ENCODE measurements around the gene UNC5CL.
A peak's percentile ranks its signal among the peaks of the same experiment; 100 is the strongest.

The UNC5CL gene

DNA sequence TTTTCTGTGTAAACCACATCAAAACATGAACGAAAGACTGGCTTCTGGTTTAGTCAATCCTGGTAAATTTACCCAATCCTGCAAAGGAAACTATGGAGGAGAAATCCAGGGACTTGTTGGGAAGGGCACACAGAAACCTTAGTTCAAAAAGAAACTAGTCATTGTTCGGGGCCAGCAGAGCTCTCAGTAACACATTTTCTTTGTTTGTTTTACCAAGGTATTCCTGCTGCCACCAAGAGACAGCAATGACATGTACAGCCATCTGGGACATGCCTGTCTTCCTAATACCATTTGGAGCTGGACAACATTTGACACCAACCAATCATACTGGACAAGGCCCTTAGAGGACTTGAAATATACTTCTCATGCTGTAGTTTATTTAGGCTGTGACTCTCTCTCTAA lies 24.9 kb upstream of the UNC5CL start:
- no peak for DNase-seq (ENCODE audit: low spot score)

DNA sequence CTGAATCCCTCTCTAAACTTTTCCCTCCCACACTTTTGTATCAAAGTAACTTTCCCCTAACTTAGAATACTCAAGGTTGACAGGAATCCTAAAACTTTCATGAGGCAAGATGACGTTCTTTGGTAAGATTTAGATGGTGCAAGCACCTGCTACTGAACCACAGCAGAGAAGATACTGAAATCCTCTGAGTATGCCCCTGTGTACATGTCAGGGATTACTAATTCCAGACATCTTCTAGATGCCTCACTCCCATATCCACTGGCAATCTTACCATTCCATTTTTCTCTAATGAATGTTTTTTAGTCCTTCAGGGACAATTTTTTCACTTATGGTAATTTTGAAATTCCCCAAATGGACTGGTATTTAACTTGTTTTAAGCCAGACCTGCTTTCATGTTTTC lies 23.0 kb upstream of the UNC5CL start:
- DNase-seq (ENCODE audit: low spot score), result no peak

DNA sequence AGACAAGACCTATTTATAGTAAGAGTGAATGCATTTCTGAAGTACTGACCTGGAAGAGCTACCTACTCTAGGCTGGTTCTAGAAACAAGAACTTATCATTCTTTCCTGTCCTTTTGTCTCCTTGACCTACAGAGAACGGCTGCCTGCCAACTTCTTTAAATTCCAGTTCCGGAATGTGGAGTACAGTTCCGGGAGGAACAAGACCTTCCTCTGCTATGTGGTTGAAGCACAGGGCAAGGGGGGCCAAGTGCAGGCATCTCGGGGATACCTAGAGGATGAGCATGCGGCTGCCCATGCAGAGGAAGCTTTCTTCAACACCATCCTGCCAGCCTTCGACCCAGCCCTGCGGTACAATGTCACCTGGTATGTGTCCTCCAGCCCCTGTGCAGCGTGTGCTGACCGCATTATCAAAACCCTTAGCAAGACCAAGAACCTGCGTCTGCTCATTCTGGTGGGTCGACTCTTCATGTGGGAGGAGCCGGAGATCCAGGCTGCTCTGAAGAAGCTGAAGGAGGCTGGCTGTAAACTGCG lies 22.2 kb upstream of the UNC5CL start:
- DNase-seq (ENCODE audit: low spot score), result no peak

DNA sequence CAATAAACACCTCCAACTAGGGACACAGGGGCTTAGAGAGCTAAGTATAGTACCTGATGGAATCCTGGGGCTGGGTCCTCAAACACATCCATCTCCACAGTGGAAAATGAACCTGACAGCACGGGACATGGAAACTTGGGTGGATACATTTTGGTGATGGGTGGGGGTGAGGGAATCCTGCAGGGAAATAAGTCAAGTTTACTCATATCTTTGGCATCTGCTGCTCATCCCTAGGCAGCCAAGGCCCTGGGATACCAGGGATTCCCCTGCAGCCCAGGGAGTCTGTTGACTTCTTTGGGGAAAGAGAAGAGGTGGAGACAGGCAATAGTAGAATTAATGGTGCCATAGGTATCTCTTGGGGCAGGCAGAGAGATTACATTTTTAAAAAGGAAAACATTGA lies 20.5 kb upstream of the UNC5CL start:
- peak; percentile 74 for DNase-seq (ENCODE audit: low spot score)

DNA sequence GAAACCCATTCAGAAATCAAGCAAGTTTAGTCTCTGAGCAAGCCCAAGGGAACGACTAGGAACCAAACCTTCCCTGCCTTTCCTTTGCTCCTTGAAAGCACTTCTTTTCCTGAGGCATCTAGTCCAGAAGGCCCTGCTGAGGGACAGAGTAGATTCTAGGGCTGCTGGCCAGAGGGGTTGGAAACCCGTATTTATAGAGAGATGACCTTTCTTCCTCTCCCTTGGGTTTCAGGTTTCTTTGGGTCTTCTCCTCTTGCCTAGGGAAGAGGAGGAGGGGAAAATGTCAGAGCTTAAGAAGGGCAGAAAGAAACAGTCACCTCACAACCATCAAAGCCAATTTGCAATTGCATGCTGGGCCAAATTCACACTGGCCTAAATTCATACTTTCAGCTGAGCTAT lies 19.8 kb upstream of the UNC5CL start:
- DNase-seq (ENCODE audit: low spot score), result no peak

DNA sequence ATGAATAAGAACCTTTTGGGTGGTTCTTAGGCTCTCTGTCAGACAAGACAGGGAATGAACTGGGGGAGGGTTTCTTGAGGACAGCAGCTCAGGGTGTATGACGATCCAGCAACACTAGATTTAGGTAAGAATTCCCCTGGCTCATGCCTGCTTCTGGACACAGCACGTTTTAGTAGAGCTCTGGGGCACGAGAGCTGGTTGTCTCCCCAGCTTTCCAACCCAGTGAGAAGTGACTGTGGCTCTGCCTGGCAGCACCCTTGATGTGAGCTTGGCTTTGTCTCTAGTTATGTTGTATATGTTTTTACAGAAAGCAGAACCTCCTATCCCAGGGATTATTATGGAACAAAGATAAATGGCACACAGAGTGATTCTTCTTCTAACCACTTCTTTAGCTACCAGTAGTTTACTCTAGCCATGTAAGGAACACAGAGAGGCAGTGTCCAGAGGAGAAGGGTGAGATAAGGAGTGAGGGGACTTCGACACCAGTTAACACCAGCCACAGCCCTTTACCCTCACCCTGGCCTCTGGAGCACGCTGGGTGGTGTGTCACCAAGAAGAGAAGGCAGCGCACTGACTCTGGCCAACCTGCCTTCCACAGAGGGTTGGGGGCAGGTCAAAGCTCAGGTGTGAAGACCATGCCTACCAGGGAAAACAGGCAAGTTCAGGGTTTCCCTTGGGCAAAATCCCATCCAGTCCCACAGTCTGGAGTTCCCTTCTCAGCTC lies 17.9 kb upstream of the UNC5CL start:
- no peak for DNase-seq (ENCODE audit: low spot score)

DNA sequence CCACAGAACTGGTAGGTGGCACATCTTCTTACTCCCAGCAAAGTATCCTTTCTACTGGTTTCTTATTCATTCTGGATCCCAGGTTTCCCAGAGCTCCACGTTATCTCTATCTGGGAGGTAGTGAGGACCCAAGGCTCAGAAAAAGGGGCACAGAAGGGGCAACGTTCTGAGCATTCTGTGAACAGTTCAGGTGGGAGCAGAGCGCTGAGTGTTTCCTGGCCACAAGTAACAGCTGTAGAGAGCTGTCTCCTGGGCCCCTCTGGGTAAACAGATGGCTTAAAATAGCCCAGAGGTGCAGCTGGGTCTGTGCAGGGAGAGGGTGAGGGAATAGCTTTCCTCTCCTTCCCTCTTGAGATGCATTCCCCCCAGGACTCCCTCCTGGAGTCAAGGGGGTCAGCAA lies 16.1 kb upstream of the UNC5CL start:
- no peak for DNase-seq (ENCODE audit: low spot score)

DNA sequence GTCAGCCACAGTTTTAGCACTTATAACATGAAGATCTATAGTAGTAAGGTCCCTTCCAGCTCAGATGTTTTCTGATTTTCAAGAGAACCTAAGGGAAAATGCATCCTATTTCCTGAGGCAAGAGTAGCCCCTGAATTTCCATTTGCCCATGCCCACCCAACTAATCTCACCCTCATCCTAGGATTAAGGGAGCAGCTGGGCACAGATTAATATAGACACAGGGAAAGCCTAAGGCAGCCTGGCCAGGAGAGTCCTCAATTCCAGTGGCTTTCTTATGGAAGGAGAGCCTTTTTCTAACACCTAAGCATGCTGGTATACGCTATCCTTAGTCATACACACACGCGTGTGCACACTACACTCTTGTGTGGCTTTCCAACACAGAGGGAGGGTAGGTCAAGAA lies 15.5 kb upstream of the UNC5CL start:
- no peak for DNase-seq (ENCODE audit: low spot score)

DNA sequence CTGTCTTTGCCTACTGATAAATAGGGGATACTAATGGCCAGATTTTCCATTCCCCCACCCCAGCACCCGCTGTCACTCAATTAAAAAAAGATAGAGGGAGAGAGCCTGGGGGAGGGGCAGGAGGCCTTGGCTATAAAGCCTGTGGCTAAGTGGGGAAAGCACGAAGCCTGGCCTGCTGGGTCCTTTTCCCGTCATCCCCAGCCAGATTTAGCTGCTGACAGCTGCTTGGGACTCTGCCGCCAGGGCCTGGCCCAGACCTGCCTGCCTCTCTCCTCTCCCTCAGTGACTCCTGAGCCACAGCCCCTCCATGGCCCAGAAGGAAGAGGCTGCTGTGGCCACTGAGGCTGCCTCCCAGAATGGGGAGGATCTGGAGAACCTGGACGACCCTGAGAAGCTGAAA lies 14.0 kb upstream of the UNC5CL start, which contains the start of gene APOBEC2:
Gene APOBEC2, plus strand, starts transcription at position 162 of the 400 bp plus-strand sequence. Its CDS starts 146 bp downstream, at position 308.
- no peak for DNase-seq (ENCODE audit: low spot score)

DNA sequence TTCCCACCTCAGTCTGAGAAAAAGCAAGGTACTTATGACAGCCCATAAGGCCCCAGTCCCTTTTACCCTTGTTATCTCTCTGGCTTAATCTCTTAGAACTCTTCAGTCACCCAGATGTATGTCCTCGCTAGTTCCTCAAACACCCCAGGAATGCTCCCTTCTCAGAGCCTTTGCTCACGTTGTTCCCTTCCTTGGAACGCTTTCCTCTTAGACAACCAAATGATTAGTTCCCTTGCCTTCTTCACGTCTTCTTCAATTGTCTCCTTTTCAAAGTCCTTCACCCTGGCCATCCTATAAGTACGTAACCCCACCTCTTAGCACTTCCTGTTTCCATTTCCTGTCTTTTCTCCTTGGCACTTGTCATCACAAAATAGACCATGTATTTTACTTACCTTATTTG lies 12.9 kb upstream of the UNC5CL start:
- no peak for DNase-seq (ENCODE audit: low spot score)

DNA sequence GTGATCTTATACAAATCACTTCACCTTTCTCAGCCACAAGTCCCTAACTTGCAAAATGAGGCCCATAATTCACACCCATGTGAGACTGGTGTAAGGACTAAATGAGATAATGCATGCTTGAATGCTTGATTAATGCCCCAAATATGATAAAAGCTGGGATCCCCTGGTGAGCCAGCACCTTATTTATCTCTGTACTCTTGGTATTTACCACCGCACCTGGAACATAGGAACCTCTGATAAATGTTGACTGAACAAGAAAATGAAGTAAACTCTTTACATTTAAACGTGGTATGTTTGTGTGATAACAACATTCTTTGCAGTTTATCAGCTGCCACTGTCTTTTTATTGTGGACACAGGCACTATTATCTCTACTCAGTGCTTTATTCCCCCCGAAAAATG lies 11.5 kb upstream of the UNC5CL start:
- no peak for DNase-seq (ENCODE audit: low spot score)

DNA sequence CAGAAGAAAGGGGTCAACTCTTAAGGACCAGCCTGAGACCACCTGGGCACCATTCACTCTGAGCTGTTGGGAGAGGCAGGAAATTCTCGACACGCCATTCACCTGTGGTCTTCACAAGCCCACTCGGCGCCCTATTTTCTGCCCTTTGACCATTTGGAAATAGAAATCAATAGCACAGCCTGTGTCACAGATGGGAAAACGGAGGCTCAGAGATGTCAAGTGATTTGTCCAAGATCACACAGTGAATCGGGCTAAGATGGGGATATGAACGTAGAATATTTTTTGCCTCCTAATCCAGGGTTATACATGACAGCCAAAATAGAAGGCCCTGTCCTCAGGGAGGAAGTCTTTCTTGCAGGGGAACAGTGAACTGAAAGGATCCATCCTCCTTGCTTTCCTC lies 10.9 kb upstream of the UNC5CL start:
- DNase-seq (ENCODE audit: low spot score), result no peak

DNA sequence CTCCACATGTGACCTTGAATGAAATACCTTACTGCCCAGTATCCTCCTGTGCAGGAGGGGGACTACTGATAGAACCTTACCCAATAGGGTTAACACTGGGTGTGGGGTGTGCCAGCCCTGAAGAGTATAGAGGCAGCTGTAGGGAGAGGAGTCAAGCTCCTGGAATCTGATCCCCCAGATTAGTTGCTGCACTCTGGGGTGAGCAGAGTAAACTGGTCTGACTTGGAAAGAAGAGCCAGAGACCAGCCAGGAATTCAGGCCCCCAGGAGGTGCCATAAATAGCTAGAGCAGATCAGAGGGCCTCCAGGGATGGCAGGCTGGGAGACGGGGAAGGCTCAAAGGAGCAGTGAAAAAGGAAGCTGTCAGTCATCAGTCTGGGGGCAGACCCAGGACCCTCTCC lies 10.5 kb upstream of the UNC5CL start:
- DNase-seq (ENCODE audit: low spot score), result no peak

DNA sequence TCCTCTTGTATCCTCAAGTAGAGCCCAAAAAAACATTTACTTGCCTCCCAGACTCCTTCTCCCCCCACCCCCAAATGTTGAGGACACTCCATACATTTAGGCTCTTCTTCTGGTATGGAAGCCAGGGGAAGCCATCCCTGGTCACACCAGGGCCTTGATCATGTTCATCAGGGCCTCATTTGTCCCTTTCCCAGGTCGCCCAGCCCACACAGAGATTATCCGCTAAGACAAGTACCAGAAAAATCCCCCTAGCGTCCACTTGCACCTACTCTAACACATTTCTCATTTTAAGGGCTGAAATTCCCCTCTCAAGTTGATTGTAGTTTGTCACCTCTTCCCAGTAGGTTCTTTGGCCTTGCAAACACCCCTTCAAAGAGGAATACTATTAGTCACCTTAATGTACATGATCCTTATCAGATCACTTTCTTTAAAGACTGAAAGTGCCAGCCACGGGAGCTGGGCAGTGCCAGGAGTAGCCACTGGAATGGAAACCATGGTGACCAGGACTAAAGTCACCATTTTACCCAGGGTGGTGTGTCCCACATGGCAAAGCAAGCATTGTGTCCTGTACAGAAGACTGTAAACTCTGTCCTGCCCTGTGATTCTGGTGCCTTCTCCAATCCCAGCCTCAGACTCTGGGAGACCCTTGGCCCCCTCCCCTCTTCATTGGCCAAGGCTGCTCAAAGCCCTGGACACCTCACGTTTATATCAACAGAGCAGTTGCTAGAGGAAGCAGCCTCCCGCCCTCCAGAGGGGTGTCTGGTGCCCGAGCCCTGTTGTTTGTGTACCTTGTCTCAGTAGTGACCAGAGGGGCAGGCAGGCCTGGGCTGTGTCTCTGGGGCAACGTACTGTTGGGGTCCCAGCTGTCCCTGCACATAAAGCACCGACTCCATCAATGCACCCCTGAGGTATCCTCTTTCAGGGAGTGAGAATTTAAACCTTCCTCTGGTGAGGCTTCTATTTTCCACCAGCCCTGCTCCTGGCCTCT lies 9.0 kb upstream of the UNC5CL start:
- no peak for DNase-seq (ENCODE audit: low spot score)

DNA sequence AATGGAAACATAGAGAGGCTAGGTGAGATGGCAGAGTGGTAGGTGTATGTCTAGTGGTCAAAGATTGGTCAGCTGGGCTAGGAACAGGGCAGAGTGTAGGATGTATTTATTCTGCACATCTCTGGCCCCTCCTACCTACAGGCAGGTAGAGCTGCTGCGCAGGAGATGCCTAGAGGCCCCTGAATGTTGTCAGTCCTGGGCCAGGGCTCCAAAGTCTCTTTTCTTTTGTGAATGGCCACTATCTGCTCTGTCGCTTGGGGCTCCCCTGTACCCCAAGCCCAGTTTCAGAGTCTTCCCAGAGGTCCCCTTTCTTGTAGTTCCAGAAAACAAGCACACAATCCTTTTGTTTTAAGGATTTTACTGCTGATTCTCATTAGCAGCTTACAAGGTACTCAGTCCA lies 8.3 kb upstream of the UNC5CL start:
- DNase-seq (ENCODE audit: low spot score), result no peak

DNA sequence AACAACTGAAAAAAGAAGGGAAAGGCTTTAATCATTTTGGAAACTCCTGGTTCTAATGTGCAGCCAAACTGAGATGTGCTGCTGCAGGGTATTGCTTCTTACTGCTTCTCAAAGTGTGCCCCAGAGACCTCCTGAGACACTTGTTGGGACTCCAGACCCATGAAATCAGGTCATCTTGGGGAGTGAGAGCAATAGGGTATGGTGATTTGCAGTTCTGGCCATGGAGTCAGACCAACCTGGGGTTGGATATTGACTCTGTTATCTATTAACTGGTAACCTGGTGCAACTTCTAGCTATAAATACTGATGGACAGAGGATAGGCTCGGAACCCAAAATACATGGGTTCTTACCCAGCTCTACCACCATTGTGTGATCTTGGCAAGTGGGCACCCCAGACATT lies 7.1 kb upstream of the UNC5CL start:
- no peak for DNase-seq (ENCODE audit: low spot score)

DNA sequence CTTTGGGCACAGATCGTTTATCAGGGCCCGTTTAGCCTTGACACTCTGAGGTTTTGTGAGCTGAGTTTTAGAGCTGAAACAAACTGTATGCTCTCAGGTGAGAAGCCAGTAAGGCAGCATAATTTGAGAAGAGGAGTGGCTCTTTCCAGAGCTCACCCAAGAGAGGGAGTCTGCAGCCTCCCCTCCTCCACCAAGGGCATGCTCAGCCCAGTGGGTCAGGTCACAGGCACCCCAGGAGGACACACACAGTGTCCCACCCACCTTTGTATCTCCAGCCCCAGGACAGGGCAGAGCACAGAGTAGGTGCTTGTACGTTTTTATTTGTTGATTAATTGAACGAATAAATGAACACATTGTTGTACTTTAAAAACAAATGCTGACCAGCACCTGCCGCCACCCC lies 6.6 kb upstream of the UNC5CL start:
- no peak for DNase-seq (ENCODE audit: low spot score)

DNA sequence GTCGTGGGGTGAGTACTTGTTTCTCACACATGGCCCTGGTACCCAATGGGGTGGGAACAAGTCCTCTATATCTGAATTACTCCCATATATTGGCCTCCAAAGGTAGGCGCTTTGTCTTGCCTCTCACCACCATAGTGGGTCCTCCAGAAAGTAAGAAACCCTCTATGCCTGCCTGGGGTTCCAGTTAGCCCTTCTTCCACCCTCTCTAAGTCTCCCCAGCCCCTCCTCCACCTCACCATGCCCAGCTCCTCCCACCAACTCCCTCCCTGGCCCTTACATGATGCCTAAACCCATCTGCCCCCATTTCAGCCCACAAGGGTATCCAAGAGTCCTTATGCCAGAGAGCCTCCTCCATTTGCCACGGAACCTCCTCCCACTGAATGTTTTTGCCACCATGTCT lies 4.1 kb upstream of the UNC5CL start:
- no peak for DNase-seq (ENCODE audit: low spot score)

DNA sequence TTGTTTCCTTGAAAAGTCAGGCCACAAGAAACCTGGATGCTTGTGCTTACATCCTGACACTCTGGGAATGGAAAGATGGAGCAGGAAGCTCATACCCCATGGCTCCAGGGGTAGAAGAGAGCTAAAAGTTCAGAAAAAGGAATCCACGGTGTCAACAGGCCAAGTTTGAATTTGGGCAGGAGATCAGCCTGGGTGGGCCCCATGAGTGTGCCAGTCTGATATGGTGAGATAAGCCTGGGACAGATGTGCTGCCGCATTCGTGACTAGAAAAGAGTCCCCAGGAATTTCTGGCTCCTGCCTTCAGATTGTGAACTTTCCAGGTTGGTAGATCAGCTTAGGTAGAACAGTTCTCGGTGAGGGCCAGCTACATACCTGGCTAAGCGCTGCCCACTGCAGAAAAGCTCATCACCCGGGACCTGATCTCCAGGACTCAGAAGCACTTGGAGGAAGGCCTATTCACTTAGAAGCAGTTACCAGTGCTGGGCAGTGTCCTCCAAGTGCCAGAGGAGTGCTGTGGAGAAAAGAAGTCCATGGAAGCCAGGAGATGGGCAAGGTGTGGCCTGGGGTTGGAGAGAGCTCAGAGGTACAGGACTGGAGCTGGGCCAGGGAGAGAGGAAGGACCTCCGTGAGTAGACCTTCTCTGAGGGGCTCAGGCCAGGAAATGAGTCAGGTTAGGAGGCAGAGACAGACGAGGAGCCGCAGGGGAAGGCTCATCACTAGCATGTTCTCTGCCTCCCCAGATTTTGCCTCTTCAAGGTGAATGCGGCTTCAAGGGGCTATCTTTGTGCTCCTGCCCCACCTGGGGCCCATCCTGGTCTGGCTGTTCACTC lies 3.4 kb upstream of the UNC5CL start, which contains the start of gene TSPO2:
Gene TSPO2, plus strand, starts transcription at position 242 of the 830 bp plus-strand sequence. Its CDS starts 519 bp downstream, at position 761.
- DNase-seq (ENCODE audit: low spot score), result no peak

DNA sequence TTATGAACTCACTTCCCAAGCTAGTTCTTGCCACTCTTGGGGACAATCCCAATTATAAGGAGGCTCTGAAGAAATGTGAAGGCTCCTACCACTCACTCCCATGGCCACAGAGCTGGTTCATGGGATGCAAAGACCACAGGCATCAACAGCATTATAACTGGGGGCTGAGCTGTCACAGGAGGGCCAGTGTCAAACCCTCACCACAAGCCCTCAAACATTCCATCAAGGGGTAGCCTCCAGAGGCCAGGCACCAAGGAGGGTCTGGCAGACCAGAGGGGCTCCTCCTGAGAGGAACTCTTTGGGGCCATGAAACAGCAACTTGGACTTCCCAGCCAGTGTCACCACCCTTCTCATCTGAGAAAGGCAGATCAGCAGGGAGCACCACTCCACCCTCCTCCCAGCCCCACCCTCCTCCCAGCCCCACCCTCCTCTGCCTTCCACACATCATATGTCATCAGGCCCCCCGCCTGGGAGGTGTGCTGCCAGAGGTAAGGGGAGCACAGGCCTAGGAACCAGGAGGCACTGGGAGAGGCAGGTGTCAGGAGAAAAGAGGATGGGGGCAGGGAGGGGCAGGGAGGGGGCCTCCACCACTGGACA lies 2.0 kb upstream of the UNC5CL start:
- DNase-seq (ENCODE audit: low spot score), result no peak

DNA sequence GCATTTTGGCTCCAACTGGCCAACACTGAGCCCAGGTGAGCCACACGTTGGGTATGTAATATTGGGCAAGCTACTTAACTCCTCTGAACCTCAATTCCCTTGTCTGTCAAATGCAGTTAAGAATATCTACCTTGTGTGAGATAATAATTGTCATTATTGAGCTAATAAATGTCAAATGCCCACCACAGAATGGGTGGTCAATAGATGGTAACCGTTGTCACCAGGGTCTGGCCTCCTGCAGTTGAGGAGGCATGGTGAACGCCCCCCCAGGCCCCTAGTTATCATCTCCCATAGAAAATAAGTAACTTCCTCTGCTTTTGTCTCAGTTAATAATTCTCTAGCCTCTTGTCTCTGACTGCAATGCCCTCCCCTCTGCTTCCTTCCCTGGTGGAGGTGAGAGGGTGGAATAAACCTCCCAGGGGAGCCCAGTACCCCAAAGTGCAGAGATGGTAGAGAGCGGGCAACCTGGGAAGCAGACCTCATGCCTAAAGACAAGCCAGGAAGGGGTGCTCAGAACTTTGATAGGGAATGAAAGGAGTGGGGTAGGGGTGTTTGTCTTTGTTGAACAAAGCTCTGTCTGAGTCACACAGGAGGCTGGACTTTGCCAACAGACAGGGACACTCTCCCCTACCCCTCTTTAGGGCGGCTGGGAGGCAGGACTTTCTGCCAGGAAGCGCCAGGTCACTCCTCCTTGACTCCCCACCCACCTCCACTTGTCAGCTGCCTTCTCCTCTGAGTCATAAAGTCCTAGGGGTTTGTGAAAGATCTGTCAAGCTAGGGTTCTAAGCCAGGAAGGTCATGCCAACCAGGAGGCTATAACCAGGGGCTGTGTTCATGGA lies 1.3 kb upstream of the UNC5CL start:
- no peak for DNase-seq (ENCODE audit: low spot score)
